HepG2 (cell line): ENCODE results near the gene IQCB1. TPM values are rescaled to one million over a fixed set of nuclear protein-coding genes. Genes with fewer than 3 reads are reported as not detected.
A peak's percentile ranks its signal among the peaks of the same experiment; 100 is the strongest.

Experiments
- AKAP8 ChIP-seq: sonication (generic); formaldehyde crosslinking; IDR thresholded peaks from 2 replicates; pipeline ENCODE4 v1.5.1; 2020; ENCODE audit warnings: mild to moderate bottlenecking, missing genetic modification reagents
- ATF4 ChIP-seq, 2 experiments: fragments of 450-650 bp in 1 of 2; sonication (generic) in 1 of 2; formaldehyde crosslinking; IDR thresholded peaks; 2 replicates each; pipeline versions ENCODE4 v1.5.0 to v1.8.0; 2020 to 2022; ENCODE audit warnings: mild to moderate bottlenecking in 1 of 2, missing genetic modification reagents in 1 of 2
- CREB3 ChIP-seq: sonication (generic); formaldehyde crosslinking; IDR thresholded peaks from 2 replicates; pipeline ENCODE4 v1.5.0; 2020; ENCODE audit warnings: missing genetic modification reagents
- FIP1L1 ChIP-seq: fragments of 200-400 bp; formaldehyde crosslinking; IDR thresholded peaks from 2 replicates; pipeline ENCODE4 v1.6.1; 2018; ENCODE audit warnings: low read depth, mild to moderate bottlenecking, low read length, moderate library complexity, borderline replicate concordance; ENCODE audit not compliant: insufficient read depth
- FOSL1 ChIP-seq: sonication (generic); formaldehyde crosslinking; IDR thresholded peaks from 2 replicates; pipeline ENCODE4 v1.9.0; 2021; ENCODE audit warnings: missing genetic modification reagents, borderline replicate concordance
- HNRNPK ChIP-seq: fragments of 200-400 bp; formaldehyde crosslinking; IDR thresholded peaks from 2 replicates; pipeline ENCODE4 v1.6.1; 2018; ENCODE audit warnings: low read length, low read depth, moderate library complexity, mild to moderate bottlenecking; ENCODE audit not compliant: poor library complexity, severe bottlenecking
- MEF2D ChIP-seq: sonication (generic); formaldehyde crosslinking; IDR thresholded peaks from 2 replicates; pipeline ENCODE4 v1.5.1; 2020; ENCODE audit warnings: mild to moderate bottlenecking, missing genetic modification reagents
- MYNN ChIP-seq: sonication (generic); formaldehyde crosslinking; IDR thresholded peaks from 2 replicates; pipeline ENCODE4 v1.4.0; 2020; ENCODE audit warnings: mild to moderate bottlenecking, low read depth, missing genetic modification reagents
- NR2F1 ChIP-seq, 2 experiments: fragments of 450-650 bp in 1 of 2; formaldehyde crosslinking in 1 of 2; IDR thresholded peaks; 2 replicates each; pipeline versions ENCODE4 v1.5.0 to v1.6.1; 2016 to 2020; ENCODE audit warnings: mild to moderate bottlenecking in 1 of 2, missing compliant biosample characterization in 1 of 2, missing genetic modification reagents in 1 of 2, moderate library complexity in 1 of 2
- PAX8 ChIP-seq: sonication (generic); formaldehyde crosslinking; IDR thresholded peaks from 2 replicates; pipeline ENCODE4 v1.8.0; 2022; ENCODE audit warnings: mild to moderate bottlenecking, missing genetic modification reagents, borderline replicate concordance
- POLR2AphosphoS2 ChIP-seq: IDR thresholded peaks from 2 replicates; pipeline ENCODE4 v1.6.1; 2011; ENCODE audit warnings: low read depth, low read length, improper control_type of control experiment
- SATB2 ChIP-seq: sonication (generic); formaldehyde crosslinking; IDR thresholded peaks from 2 replicates; pipeline ENCODE4 v1.5.0; 2020; ENCODE audit warnings: missing genetic modification reagents
- SPEN ChIP-seq: sonication (generic); formaldehyde crosslinking; IDR thresholded peaks from 2 replicates; pipeline ENCODE4 v1.5.1; 2020; ENCODE audit warnings: low read depth, mild to moderate bottlenecking, missing genetic modification reagents
- SRF ChIP-seq: IDR thresholded peaks from 2 replicates; pipeline ENCODE4 v1.6.1; 2011; ENCODE audit warnings: mild to moderate bottlenecking, low read depth, low read length, moderate library complexity
- STAG1 ChIP-seq: sonication (generic); formaldehyde crosslinking; IDR thresholded peaks from 2 replicates; pipeline ENCODE4 v1.4.0; 2020; ENCODE audit warnings: missing genetic modification reagents
- TOE1 ChIP-seq: sonication (generic); formaldehyde crosslinking; IDR thresholded peaks from 2 replicates; pipeline ENCODE4 v1.4.0; 2020; ENCODE audit warnings: mild to moderate bottlenecking, missing genetic modification reagents
- U2AF2 ChIP-seq: fragments of 200-400 bp; formaldehyde crosslinking; IDR thresholded peaks from 2 replicates; pipeline ENCODE4 v1.6.1; 2017; ENCODE audit warnings: low read depth, mild to moderate bottlenecking, low read length
- ZBTB25 ChIP-seq: IDR thresholded peaks from 2 replicates; pipeline ENCODE4 v1.6.1; 2018; ENCODE audit warnings: missing genetic modification reagents
- ZNF18 ChIP-seq: sonication (generic); formaldehyde crosslinking; IDR thresholded peaks from 2 replicates; pipeline ENCODE4 v1.8.0; 2022; ENCODE audit warnings: mild to moderate bottlenecking, missing genetic modification reagents; ENCODE audit not compliant: insufficient replicate concordance
- ZNF30 ChIP-seq: sonication (generic); formaldehyde crosslinking; IDR thresholded peaks from 2 replicates; pipeline ENCODE4 v1.5.0; 2020; ENCODE audit warnings: mild to moderate bottlenecking, missing genetic modification reagents
- ZNF432 ChIP-seq: sonication (generic); formaldehyde crosslinking; IDR thresholded peaks from 2 replicates; pipeline ENCODE4 v1.5.0; 2020; ENCODE audit warnings: missing genetic modification reagents, mild to moderate bottlenecking, borderline replicate concordance
- ZNF615 ChIP-seq: sonication (generic); formaldehyde crosslinking; IDR thresholded peaks from 2 replicates; pipeline ENCODE4 v1.5.0; 2020; ENCODE audit warnings: mild to moderate bottlenecking, missing genetic modification reagents, borderline replicate concordance
- ZNF720 ChIP-seq: sonication (generic); formaldehyde crosslinking; IDR thresholded peaks from 2 replicates; pipeline ENCODE4 v1.4.0; 2020; ENCODE audit warnings: missing genetic modification reagents
- ZNF746 ChIP-seq: sonication (generic); formaldehyde crosslinking; IDR thresholded peaks from 2 replicates; pipeline ENCODE4 v1.8.0; 2022; ENCODE audit warnings: mild to moderate bottlenecking, missing genetic modification reagents
- ZNF749 ChIP-seq: sonication (generic); formaldehyde crosslinking; IDR thresholded peaks from 2 replicates; pipeline ENCODE4 v1.8.0; 2022; ENCODE audit warnings: mild to moderate bottlenecking, missing genetic modification reagents, moderate library complexity, borderline replicate concordance
- ZNF891 ChIP-seq: sonication (generic); formaldehyde crosslinking; IDR thresholded peaks from 2 replicates; pipeline ENCODE4 v1.5.0; 2020; ENCODE audit warnings: mild to moderate bottlenecking, missing genetic modification reagents
- polyA plus RNA-seq, 8 experiments: library from polyadenylated mRNA; depleted of rRNA in 3 of 8; stranded (reverse) in 7 of 8; unstranded in 1 of 8; fragments of >200 nt; fragmentation: Illumina TruSeq in 4 of 8; extraction: Trizol in 4 of 8; gene quantifications; 2 replicates each; pipeline versions ENCODE4 v1.2.1 to v1.2.3, GENCODE V29; 2011 to 2016; ENCODE audit warnings: low read depth in 4 of 8, missing spikeins in 1 of 8, mixed read lengths in 1 of 8; ENCODE audit not compliant: insufficient read depth in 1 of 8
- total RNA-seq, 5 experiments: library from RNA; depleted of rRNA; stranded (reverse); fragments of >200 nt; fragmentation: Illumina TruSeq; extraction: Trizol; gene quantifications; 2 replicates each; pipeline ENCODE4 v1.2.3, GENCODE V29; 2016; ENCODE audit warnings: low read depth in 1 of 5

The IQCB1 gene
- total and polyA plus RNA-seq, 2 of the 13 experiments (the other 11 are each of a cell fraction or from before 2014, with no cell fraction given) = 18.0 to 41.4 TPM

- TF ChIP-seq ZBTB25 (no peak), TOE1 (CRISPR knock-in tag) (no peak), NR2F1 (CRISPR knock-in tag; IDR thresholded peaks at IDR 0.05) (no peak), SPEN (CRISPR knock-in tag) (peak; percentile 72), ATF4 (CRISPR knock-in tag; IDR thresholded peaks at IDR 0.05) (no peak), ZNF891 (no peak; the same call in 1 of the 2 replicates), MYNN (CRISPR knock-in tag) (0 out of 2 replicates have a peak, but pooled peaks have one; percentile 38), SRF (no peak), ZNF432 (CRISPR knock-in tag) (no peak), AKAP8 (CRISPR knock-in tag) (no peak), ZNF746 (no peak), PAX8 (CRISPR knock-in tag) (no peak), CREB3 (CRISPR knock-in tag) (no peak), ZNF30 (no peak), FOSL1 (no peak), ZNF720 (CRISPR knock-in tag) (no peak), MEF2D (peak; percentile 56; the same call in 1 of the 2 replicates), POLR2AphosphoS2 (no peak), STAG1 (CRISPR knock-in tag) (no peak; the same call in 1 of the 2 replicates), ZNF749 (CRISPR knock-in tag) (peak; percentile 74; the same call in 1 of the 2 replicates), SATB2 (CRISPR knock-in tag) (no peak; the same call in 1 of the 2 replicates), HNRNPK (no peak), ZNF18 (CRISPR knock-in tag) (peak; percentile 41), U2AF2 (no peak), FIP1L1 (no peak), ZNF615 (no peak)
Measured at GRCh38 chr3:121834671-121835464, at the start of gene IQCB1, which contains the start of gene EAF2 (continued).
